Cardiac septum (tissue), 1 donor: ENCODE measurements around the gene VPS16. TPM values are rescaled to one million over a fixed set of nuclear protein-coding genes. Genes with fewer than 3 reads are reported as not detected.
"Not testable (repeated sequence)": the region's sequence is repeated elsewhere in the genome, so short reads cannot be mapped to it uniquely, and the experiment has no call there.

Experiments used
- DNase-seq: peaks from one replicate; pipeline ENCODE4 v3.0.0-alpha.2; 2020; ENCODE audit warnings: low spot score
- intact Hi-C: fragments of 100-400 bp; cut with DNase I; formaldehyde crosslinking; loops from one replicate; pipeline ENCODE4 v1.14.0; 2022
- total RNA-seq: library from RNA; stranded (reverse); fragmentation: NEBNext Ultra II Directional; extraction: Animal tissue kit (Norgen Biotek cat#: 25700); gene quantifications from one replicate; pipeline ENCODE4 v1.2.1, GENCODE V29; 2021
- donor health status: DM: no; HTN: no; CAD: no.

Gene VPS16
- total RNA-seq, 1 donor from 2014 or later = 23.3 TPM

DNA sequence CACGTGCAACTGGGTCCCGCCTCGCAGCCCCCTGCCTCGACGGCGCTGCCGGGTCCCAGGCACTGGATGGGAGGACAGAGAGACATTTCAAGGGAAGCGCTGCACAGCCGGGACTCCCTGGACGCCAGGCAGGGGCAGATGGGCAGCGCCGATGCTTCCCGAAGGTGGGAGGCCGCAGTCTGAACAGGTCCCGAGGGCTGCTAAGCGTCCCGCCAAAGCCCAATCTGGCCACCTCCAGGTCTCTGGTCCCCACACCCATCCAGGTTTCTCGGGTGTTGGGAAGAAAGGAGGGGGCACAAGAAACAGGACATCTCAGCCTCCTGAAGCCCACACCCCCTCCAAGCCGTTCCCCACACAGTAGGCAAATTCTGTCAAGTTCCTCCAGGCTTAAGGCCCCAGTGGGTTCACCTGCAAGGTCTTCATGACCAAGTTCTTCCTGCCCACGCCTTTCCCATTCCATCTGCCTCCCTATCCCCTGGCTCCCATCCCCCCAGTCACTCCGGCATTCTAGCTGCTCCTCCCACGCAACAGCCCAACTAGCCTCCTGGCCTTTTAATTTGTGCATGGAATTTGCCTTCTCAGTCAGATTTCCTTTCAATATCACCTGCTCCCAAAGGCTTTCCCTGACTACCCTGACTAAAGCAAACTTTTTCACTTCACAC, 34.7 kb upstream of the VPS16 start:
- intact Hi-C loops = no loop called here
- no peak for DNase-seq

DNA sequence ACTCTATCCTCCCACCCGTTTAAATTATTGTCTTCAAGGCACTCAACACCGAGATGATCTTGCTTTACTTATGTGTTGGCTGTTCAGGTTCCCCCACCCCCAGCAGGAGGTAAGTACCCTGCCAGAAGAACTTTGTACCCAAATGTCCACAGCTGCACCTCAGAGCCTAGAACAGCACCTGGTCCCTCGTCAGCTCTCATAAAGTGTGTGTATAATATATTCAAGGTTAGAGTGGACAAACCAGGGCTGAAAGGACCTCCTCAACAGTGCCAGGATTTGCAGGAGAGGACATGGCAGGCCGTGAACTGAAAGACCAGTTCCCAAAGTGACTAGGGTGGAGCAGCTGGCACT, 34.2 kb upstream of the VPS16 start:
- intact Hi-C loops = no loop called here
- DNase-seq = no peak

DNA sequence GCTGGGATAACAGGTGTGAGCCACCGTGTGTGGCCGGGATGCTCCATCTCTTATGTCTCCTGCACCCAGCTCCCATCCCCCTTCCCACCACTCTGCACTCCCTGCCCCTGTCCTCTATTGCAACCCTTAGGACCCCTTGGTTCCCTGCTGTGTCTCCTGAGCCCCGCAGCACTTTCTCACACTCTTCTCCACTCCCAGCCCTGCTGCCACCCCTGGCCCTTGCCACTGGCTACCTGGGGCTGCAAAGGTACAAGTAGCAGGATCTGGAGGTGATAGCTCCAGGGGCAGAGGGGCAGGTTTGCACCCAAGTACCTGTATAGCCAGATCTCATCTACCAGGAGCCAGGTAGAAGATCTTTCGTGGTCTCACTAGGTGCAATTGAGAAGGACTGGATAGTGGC, 33.5 kb upstream of the VPS16 start:
- DNase-seq = no peak
- intact Hi-C loops = no loop called here

DNA sequence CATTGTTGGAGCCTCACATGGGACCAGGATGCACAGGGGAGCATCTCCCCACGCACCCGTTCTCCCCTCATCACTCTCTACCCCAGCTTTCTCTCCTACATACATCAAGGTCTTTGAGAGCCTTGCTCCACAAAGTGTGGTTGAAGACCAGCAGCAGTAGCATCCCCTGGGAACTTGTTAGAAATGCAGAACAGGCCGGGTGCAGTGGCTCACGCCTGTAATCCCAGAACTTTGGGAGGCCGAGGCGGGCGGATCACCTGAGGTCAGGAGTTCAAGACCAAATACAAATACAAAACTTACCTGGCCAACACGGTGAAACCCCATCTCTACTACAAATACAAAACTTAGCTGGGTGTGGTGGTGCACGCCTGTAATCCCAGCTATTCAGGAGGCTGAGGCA, 32.6 kb upstream of the VPS16 start:
- DNase-seq, intact Hi-C loops: not testable (repeated sequence)

DNA sequence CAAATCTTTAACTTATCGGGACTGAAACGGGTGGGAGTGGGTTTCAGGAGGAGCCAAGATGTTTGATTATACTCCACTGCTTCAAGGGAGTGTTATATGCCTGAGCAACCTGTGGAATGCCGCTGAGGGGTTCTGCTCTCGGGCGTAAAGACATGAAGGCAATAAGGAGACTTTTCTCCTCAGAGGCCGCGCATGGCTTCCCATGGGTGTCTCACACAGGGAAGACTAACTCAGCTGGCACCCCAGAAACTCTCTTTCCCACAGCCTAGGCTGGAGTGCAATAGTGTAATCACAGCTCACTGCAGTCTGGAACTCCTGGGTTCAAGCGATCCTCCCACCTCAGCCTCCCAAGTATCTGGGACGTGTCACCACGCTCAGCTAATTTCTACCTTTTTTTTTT, 30.9 kb upstream of the VPS16 start:
- intact Hi-C loops = no loop called here
- DNase-seq = no peak

DNA sequence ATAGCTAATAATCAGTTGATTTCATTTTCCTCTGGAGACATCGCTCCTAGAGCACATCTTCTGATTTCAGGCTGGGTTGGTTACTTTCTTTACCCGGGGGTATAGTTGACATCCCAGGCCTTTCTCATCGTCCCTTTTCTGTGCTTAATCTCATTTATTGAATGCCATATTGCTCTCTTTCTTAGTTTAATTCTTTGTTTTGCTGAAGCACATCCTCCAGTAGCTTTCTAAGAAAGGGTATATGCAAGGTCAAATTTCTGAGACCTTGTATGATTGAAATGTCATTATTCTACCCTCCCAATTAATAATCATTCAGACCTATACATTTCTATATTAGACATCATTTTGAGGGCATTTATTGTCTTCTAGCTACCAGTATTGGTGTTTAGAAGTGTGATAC, 28.4 kb upstream of the VPS16 start:
- intact Hi-C loops = no loop called here
- no peak for DNase-seq

DNA sequence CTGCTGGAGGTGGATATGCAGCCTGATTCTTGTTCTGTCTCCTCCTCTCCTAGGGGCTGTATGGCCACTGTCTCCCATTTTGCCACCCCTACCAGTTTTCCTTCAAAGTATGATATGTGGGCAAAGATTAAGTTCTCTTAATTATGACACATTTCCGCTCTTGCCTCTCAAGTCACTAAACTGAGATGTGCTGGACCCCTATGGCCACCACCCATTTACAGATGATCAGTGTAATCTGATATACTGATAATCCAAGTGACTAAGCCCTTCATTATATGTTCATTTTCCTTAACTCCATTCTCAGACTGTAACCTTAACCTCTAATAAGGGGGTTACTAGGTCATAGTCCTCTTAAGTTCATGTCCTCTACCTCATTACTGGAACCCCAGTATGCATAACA, 26.5 kb upstream of the VPS16 start:
- DNase-seq = no peak
- intact Hi-C loops = no loop called here

DNA sequence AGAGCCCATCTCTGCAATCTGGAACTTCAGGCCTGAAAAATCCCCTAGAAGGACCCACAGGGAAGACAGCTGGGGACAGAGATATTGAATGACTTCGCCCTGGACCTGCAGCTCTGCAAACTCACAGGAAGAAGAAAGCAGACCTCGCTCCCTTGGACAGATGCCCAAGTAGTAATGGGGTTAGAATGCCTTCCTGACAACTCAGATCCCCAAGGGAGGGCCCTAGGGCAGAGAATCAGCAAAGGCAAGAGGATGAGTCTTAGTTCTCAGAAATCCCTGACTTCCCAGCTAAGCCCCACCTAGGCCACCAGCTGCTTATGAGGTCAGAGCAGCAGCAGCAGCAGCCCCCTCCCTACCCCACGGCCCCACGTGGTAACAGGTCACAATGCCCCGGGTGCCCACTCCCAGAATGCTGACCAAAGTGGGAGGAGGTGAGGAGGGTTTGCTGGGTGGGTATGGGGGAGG, 25.9 kb upstream of the VPS16 start, which contains the start of gene C20orf141:
Gene C20orf141, plus strand, starts transcription at position 401 of the 465 bp plus-strand sequence. CDS start 198 bp downstream, outside the sequence.
- peak; percentile 73 for DNase-seq
- intact Hi-C loops = no loop called here

DNA sequence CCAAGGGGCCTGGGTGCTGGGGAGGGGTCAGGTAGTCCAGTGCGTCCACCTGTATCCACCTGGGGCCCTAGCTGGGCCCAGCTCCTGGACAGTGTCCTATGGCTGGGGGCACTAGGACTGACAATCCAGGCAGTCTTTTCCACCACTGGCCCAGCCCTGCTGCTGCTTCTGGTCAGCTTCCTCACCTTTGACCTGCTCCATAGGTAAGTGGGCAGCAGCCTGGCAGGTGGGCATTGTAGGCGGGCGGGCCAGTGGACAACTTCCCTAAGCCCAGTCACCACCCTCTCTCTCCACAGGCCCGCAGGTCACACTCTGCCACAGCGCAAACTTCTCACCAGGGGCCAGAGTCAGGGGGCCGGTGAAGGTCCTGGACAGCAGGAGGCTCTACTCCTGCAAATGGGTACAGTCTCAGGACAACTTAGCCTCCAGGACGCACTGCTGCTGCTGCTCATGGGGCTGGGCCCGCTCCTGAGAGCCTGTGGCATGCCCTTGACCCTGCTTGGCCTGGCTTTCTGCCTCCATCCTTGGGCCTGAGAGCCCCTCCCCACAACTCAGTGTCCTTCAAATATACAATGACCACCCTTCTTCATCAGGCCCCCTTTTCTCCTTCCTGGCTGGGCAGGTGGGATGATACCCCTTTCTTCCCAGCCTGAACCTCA, 25.2 kb upstream of the VPS16 start:
- DNase-seq = peak; percentile 64
- intact Hi-C loops = no loop called here

DNA sequence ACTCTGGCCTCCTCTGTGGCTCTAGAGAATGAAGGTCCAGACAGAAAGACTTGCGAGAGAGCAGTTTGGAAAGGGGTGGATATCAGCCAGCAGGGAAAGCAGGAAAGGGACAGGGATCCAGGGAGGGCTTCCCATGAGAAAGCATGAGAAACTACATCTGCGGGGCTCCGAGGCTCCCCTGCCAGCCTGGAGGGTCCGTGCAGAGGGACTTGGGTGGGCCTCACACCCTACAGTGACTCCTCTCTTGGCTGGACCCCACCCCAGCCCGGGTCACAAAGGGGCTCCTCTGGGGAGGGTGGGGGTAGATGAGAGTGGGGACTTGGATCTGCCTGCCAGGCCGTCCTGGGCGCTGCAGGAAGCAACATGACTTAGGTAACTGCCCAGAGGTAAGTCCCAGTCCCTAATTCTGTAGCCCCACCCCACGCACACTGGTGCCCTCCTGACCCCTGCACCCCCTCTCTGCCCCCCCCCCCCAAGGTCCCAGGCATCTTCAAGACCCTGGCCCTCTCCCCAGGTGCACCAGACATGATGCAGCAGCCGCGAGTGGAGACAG, 24.4 kb upstream of the VPS16 start, which contains the start of gene TMEM239:
Gene TMEM239, plus strand, starts transcription at position 335 of the 553 bp plus-strand sequence. Its CDS starts 191 bp downstream, at position 526.
- intact Hi-C loops = no loop called here
- peak; percentile 73 for DNase-seq

DNA sequence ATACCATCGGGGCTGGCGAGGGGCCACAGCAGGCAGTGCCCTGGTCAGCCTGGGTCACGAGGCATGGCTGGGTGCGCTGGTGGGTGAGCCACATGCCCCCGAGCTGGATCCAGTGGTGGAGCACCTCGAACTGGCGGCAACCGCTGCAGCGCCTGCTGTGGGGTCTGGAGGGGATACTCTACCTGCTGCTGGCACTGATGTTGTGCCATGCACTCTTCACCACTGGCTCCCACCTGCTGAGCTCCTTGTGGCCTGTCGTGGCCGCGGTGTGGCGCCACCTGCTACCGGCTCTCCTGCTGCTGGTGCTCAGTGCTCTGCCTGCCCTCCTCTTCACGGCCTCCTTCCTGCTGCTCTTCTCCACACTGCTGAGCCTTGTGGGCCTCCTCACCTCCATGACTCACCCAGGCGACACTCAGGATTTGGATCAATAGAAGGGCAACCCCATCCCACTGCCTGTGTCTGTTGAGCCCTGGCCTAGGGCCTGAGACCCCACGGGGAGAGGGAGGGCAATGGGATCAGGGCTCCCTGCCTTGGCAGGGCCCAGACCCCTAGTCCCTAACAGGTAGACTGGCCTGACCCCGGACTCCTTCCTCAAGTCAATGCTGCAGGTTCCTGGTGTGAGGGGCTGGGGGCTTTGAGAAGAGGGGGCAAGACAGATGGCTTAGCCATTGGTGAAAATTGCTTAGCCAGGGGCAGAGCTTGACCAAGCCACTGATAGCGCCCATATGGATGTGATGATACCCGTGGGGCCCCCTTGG, 23.8 kb upstream of the VPS16 start:
- intact Hi-C loops = no loop called here

DNA sequence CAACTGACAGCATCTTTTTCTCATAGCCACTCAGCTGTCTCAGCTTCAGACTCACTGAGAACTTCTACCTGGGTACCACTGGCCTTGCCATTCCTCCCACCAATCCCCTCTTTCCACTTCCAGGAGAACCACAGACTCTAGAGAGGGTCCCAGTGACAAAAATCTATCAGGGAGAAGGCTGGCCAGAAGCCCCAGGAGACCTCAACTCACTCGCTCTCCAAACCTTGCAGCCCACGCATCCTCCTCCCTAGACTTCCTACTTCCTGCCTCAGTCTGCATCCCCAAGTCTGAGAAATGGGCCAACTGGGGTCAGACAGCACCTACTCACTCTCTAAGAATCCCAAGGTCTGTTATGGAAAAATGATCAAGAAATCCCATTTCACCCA, 23.2 kb upstream of the VPS16 start:
- DNase-seq = peak; percentile 4
- intact Hi-C loops = no loop called here

More for the DNA sequence above, 23.8 kb upstream of the VPS16 start:
- DNase-seq = peak; percentile 47

DNA sequence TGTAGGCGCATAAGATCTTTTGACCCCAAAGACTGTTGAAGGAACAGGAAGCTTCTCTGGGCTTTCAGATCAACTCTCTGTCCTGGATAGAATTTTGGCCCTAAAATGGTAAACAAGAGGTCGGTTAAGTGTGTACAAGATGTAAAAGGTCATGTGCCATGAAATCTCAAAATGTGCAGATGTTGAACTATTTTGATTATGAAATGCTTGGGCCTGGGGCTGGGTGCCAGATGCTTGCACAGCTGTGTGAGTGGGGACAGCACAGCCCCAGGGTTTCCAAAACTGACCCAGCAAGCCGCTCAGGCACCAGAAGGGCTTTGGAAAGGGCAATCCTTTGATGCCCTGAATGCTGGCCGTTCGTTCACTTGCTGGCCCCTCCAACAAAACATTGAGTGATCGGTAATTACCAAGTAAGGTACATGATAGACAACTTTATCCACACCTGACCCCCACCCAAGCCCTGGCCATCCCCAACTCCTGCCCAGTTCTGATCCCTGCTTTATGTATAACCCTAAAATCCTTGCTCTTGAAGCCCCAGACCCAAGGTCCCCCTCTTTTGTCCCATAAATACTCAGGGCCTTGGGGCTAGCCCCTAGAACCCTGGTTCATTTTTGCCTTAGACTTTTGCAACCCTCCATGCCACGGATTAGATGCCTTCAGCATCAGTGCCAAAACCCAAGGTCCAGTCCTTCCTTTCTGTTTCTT, 22.5 kb upstream of the VPS16 start:
- DNase-seq = peak; percentile 50
- intact Hi-C loops = no loop called here

DNA sequence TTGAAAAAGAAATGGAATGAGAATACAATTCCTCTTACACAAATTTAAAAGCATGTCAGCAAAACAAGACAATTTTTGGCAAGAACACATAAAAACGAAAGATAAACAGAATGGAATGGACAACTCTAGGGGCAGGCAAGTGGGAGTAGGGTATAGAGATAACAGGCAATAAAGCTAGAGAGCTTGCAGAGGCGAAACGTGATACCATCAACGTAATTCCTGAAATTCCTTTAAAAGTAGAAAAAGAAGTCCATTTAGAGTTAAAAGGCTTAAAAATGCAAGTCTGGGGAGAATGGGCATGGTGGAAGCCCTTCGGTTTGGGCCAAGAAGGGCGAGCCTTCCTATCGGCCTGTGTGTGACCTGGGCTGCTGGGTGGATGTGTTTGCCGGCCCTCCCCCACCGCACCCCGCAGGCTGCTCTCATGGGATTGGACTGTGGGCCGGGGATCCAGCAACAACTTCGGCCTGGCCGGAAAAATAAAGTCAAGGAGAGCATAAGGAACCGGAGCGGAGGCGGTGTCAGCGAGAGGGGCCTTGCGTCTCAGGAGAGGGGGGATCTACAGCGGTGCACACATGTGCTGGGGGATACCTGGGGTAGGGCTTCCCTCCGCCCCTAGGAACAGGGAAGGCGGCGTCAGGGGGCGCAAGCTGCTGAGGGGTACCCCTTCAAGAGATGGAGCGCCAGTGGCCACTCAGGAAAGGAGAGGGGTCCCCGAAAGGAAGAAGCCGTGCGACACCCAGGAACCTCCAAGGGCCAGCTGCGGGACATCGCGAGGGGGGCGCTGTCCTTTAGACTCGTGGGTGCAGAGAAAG, 20.3 kb upstream of the VPS16 start:
- peak; percentile 39 for DNase-seq
- intact Hi-C loops = no loop called here

DNA sequence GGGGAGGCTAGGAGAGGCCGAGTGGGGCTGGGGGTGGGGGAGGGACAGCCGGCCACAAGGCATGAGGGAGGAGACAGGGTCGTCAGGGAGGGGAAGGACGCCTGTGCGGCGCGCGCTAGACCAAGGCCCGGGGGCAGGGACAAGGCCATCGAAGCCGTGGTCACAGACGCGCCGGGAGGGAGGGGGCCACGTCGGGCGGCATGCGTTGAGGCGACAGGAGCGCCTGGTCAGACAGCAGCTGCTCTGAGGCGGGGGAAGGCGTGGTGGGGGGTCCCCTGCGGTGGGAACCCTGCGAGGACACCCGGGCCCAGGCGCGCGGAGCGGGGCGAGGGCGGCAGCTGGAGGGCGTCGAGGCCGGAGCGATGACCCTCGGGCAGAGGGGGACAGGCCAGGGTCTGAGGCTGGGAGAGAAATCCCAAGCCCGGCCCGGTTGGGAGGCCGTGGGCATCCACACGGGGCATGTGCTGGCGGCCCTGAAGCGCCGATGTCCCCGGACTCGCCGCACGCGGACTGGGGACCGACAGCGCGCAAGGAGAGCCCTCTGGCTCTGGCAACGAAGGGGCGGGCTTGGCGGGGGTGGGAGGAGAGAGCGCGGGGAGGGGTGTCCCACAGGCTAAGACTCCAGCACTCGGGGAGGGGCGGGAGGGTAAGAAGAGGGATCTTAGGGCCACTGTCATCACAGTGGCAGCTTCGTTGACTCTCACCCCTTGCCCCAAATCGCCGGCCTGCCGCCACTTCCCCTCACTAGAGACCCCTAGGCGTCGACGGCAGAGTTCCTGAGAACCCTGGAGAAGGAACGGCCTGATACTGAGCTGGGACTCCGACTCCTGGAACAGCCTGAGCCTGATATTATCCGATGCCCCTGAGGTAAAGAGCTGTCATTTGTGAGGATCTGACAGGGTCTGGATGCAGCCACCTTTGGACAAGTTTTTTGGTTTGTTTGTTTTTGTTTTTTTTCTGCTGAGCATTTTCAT, 19.4 kb upstream of the VPS16 start:
- intact Hi-C loops = no loop called here
- DNase-seq = no peak

DNA sequence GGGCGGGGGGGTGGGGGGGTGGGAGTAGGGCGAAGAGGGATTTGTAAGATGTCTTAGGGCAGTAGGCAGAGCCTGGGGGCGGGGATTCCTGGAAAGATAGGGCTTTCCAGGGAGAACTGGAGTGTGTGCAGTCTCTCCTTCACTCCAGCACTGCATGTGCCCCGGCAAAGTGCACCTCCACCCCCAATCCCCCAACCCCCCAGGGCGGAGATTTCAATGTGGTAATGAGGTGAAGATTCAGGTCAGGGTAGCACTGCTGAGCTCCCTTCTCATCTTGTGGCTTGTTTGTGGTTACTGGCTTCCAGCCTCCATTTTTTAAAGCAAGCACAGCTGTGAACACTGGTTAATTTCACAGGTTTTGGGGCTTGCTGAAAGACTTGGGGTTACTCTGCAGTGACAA, 18.5 kb upstream of the VPS16 start:
- intact Hi-C loops = no loop called here
- no peak for DNase-seq

DNA sequence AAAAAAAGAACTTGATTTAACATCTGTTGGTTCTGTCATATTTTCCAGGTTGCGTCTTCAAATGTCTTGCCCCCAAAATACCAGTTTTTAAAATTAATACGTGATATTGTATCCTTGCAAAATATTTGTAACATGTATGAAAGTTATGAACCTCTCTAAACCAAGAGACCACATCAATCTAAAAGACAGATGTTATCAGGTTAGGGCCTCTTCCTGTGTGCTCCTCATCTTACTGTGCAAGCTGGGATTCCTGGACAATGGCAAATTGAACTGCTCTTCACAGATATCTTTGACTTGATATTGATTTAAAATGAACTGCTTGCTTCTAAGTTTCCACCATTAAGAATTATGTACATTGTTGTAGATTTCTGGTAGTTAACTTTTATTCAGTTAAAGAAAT, 14.8 kb upstream of the VPS16 start:
- intact Hi-C loops = no loop called here
- DNase-seq = no peak

DNA sequence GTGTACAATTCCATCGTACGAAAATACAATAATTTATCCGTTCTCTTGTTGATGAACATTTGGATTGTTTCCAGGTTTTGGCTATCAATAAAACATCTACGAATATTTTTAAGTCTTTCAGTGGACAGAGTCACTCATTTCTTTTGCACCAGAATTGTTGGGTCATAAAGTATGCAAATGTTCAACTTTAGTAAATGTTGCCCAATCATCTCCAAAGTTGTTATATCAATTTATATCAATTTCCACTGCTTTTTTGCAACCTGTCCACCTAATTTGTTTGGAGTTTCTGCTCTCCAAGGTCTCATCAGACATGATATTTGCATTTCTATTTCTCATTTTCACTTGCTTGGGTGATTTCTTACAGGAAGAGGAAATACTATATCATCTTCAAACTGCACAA, 13.9 kb upstream of the VPS16 start:
- intact Hi-C loops = no loop called here
- DNase-seq = no peak
